BE2C (cell line): ENCODE data around the gene LRRC23.

Source experiments
- DNase-seq: peaks from one replicate; pipeline ENCODE4 v3.0.0-alpha.2; 2020
- H3K27me3 ChIP-seq: fragments of 250-450 bp; sonication (Bioruptor Pico); 2 replicates; pipeline ENCODE4 v1.5.1; 2020; ENCODE audit warnings: mild to moderate bottlenecking
- H3K36me3 ChIP-seq: fragments of 250-450 bp; sonication (Bioruptor Pico); 2 replicates; pipeline ENCODE4 v1.5.1; 2020; ENCODE audit warnings: mild to moderate bottlenecking
- H3K4me1 ChIP-seq: fragments of 250-450 bp; sonication (Bioruptor Pico); 2 replicates; pipeline ENCODE4 v1.5.1; 2020
- H3K4me3 ChIP-seq: 2 replicates; pipeline ENCODE4 v1.5.1; 2011; ENCODE audit warnings: low read depth, low read length
- H3K9me3 ChIP-seq: fragments of 250-450 bp; sonication (Bioruptor Pico); 2 replicates; pipeline ENCODE4 v1.5.1; 2020
- CTCF ChIP-seq: IDR thresholded peaks from 2 replicates; pipeline ENCODE4 v1.5.1; 2012; ENCODE audit warnings: mild to moderate bottlenecking, low read depth, low read length

The LRRC23 gene

DNA sequence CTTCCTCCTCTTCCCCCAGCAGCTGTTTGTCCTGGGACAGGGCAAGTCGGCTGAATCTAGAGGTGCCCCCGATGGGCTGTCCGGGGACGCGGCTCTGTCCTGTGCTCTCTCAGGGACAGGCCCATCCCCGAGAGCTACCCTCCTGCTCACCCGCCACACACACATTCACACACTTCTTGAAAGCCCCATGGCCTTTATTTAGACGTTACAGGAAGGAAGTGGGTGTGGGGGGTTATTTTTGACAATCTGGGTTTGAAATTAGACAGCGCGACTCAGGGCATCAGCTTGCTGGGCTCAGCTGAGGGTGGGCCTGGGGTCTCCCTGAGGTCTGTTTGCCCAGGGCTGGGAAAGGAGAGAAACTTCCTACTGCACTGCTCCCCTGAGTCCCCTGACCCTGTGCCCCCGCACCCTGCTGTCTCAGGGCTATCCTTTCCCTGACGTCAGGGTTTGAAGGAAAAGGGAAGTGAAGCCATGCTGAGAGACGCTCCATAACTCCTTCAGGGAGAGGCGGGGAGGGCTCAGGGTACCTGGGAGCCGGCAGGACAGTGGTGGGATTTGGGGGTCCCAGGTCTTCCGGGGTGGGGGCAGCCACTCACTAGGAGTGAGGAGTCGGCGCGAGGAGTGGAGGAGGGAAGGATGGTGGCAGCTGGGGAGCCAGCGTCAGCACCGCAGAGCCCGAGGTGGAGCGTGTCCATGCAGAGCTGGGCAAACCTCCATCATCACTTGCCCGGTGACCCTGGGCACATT lies 54.6 kb downstream of the LRRC23 start:
- no peak for TF ChIP-seq CTCF
- no peaks in the 10 kb centered on the region for H3K9me3 ChIP-seq
- H3K36me3 ChIP-seq: no peaks in the 10 kb centered on the region; the same call in 1 of the 2 replicates
- DNase-seq: no peak
- no peaks in the 10 kb centered on the region for H3K27me3 ChIP-seq
- H3K4me3 ChIP-seq: no peak overlapping the region
- H3K4me1 ChIP-seq: peaks cover 25% of the 10 kb centered on the region

GRCh38 chr12:6959805-6960592 lies 55.4 kb downstream of the LRRC23 start:
- no peaks in the 10 kb centered on the region for H3K9me3 ChIP-seq
- DNase-seq: peak; percentile 7
- peaks cover 7% of the 10 kb centered on the region for H3K36me3 ChIP-seq
- H3K4me3 ChIP-seq: no peak overlapping the region
- peaks cover 30% of the 10 kb centered on the region for H3K4me1 ChIP-seq
- TF ChIP-seq CTCF: no peak
- H3K27me3 ChIP-seq: no peaks in the 10 kb centered on the region

DNA sequence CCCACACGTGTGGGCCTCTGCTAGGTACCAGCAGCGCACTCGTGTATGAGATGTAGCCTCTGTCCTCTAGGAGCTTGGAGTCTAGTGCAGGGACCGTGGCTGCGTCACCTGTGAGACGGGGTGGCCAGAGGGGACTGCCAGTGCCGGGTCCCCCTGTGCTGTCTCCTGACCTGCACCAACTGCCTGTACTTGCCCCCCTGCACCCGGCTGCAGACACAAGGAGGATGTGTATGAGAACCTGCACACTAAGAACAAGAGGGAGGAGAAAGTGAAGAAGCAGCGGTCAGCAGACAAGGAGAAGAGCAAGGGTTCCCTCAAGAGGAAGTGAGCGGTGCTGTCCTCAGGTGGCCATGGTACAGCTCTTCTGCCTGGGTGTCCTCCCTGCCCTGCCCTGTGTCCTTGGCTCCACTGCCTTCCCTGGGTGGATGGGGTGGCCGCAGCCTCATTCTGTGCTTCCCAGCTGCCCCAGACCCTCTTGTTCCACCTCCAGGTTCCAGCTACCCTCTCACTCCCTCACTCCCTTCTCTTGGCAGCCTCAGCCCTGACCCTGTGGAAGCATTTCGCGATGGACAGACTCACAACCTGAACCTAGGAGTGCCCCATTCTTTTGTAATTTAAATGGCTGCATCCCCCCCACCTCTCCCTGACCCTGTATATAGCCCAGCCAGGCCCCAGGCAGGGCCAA lies 56.1 kb downstream of the LRRC23 start:
- peak overlapping the region; percentile 55 for H3K4me3 ChIP-seq
- H3K27me3 ChIP-seq: no peaks in the 10 kb centered on the region
- peaks cover 35% of the 10 kb centered on the region for H3K4me1 ChIP-seq
- H3K9me3 ChIP-seq: no peaks in the 10 kb centered on the region
- H3K36me3 ChIP-seq: peaks cover 14% of the 10 kb centered on the region
- TF ChIP-seq CTCF: no peak
- no peak for DNase-seq

GRCh38 chr12:6961278-6961694 lies 56.7 kb downstream of the LRRC23 start:
- H3K27me3 ChIP-seq: no peaks in the 10 kb centered on the region
- peak; percentile 57 for DNase-seq
- H3K4me1 ChIP-seq: peaks cover 35% of the 10 kb centered on the region
- TF ChIP-seq CTCF: no peak
- peak overlapping the region; percentile 55 for H3K4me3 ChIP-seq
- peaks cover 19% of the 10 kb centered on the region for H3K36me3 ChIP-seq
- no peaks in the 10 kb centered on the region for H3K9me3 ChIP-seq

DNA sequence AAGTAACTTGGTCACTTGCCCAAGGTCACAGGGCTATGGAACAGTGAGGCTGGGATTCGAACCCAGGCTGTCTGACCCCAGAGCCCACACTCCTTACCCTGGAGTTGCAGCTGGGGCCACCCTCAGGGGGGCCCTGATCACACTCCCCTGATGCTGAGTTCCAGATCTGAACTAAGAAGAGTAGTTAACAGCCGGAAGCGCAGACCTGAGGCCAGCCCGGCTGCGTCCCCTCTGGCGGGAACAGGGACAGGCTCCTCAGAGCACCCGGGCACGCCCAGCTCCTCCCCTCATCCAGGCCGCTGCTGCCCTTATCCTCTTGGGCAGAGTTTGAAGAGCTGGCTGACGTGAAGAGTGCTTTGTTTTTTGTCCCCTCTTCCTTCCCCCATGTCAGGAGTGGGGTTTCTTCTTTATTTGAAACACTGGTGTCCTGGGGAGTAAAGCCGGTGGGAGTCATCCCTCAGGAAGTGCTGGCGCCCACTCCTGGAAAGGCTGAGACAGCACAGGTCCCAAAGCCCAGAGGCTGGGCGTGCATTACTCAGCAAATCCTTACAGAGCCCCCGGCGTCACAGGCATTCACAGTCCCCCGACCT lies 57.2 kb downstream of the LRRC23 start:
- Histone ChIP-seq H3K4me1 (peaks cover 35% of the 10 kb centered on the region), H3K27me3 (no peaks in the 10 kb centered on the region), H3K9me3 (no peaks in the 10 kb centered on the region), H3K36me3 (peaks cover 24% of the 10 kb centered on the region), H3K4me3 (peak overlapping the region; percentile 55)
- peak; percentile 83 for TF ChIP-seq CTCF
- peak; percentile 90 for DNase-seq
